Stimulated activated naive CD8-positive, alpha-beta T cell treated with anti-CD3 and anti-CD28 coated beads, Interleukin-15, amount 100 ng/mL, for 72 hours (primary cell): ENCODE measurements around the gene ORAI3.

Experiments used
- ATAC-seq: fragments of 150-1000 bp; cut with Tn5 transposase; 2 replicates; pipeline ENCODE4 v1.10.0; 2021; ENCODE audit warnings: mild to moderate bottlenecking, moderate library complexity
- DNase-seq, 2 donors: peaks; one replicate each; pipeline ENCODE4 v3.0.0; 2021 to 2022
- H3K27ac Mint-ChIP-seq, 2 donors: one replicate each; pipeline ENCODE4 v1.8.0; 2022; ENCODE audit warnings: mild to moderate bottlenecking in 2 of 2, mixed read lengths in 2 of 2, moderate library complexity in 2 of 2
- H3K27me3 Mint-ChIP-seq: one replicate; pipeline ENCODE4 v1.8.0; 2022; ENCODE audit warnings: mixed read lengths
- H3K4me1 Mint-ChIP-seq: one replicate; pipeline ENCODE4 v1.8.0; 2022; ENCODE audit warnings: mild to moderate bottlenecking, mixed read lengths
- H3K4me3 Mint-ChIP-seq, 2 donors: one replicate each; pipeline ENCODE4 v1.8.0; 2022; ENCODE audit warnings: mild to moderate bottlenecking in 2 of 2, mixed read lengths in 2 of 2, moderate library complexity in 1 of 2
- H3K9me3 Mint-ChIP-seq, 2 donors: one replicate each; pipeline ENCODE4 v1.8.0; 2022; ENCODE audit warnings: mixed read lengths in 2 of 2

Gene ORAI3

DNA sequence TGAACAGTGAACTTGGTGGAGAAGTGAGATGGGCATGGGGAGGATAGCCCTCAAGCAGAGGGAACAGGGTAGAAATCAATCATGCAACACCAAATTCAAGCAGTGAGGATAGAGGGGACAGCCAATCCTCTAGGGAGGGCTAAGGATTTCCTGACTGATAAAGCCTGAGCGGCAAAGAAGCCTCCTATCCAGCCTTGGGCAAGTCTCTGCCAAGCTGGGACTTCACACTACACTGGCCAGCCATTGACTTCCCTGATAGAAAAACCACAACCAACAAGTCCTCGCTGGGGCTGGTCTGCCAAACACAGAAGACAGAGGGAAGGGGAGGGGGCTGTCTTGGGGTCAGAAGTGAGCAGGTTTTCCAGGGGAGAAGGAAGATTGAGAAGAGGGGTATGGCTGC lies 28.0 kb upstream of the ORAI3 start:
- DNase-seq (no peak), ATAC-seq (no peak)
- H3K4me3 Mint-ChIP-seq: peak overlapping the region; percentile 97 to 98
- H3K27me3 Mint-ChIP-seq: no peaks in the 10 kb centered on the region
- H3K9me3 Mint-ChIP-seq: no peaks in the 10 kb centered on the region
- H3K4me1 Mint-ChIP-seq: peaks cover 29% of the 10 kb centered on the region
- no peak overlapping the region for H3K27ac Mint-ChIP-seq

DNA sequence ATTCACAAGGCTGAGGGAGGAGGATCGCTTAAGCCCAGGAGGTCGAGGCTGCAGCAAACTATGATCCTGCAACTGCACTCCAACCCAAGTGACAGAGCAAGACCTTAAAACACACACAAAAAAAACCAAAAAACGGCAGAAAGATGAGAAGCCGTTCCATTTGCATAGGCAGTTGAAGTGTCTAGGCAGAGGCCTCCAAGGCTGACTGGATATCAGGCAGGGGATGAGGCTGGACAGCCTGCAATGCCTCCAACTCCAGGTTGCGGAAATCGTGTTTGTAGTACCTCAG lies 27.5 kb upstream of the ORAI3 start:
- H3K27ac Mint-ChIP-seq: peak overlapping the region in 1 of 2 donors; percentile 89
- no peaks in the 10 kb centered on the region for H3K27me3 Mint-ChIP-seq
- ATAC-seq: no peak

DNA sequence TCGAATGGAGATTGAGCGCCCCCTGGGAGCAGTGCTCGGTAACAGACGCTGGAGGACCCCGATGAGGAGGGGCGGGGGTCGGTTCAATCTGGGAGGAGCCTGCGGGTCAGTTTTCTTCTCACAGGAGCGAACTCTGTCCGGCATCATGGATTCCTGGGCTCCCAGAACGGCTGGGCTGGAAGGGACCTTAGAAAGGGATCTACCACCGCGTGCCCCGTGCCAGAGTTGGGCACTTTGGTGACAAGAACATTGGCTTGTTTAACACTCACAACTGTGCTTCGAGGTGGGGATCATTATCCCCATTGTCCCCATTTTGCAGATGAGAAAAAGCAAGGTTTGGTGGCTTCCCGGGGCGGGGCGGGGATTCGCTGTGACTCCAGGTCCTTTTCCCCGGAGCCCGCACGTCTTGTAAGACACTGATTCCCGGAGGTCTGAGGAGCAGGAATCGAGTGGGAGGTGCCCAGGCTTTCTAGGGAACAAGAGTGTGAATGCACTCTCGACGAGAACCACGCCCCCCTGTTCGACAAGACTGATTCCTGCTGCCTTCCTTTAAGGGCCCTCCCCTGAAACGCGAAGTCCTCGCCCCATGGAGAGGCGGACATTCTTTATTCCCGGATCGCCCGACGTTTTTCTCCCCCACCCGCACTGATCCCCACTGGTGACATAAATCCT lies 27.0 kb upstream of the ORAI3 start:
- H3K27ac Mint-ChIP-seq: peak overlapping the region; percentile 88 to 97
- no peaks in the 10 kb centered on the region for H3K27me3 Mint-ChIP-seq
- peaks cover 39% of the 10 kb centered on the region for H3K4me1 Mint-ChIP-seq
- peak; percentile 11 for ATAC-seq
- peak; percentile 87 to 88 for DNase-seq
- no peaks in the 10 kb centered on the region for H3K9me3 Mint-ChIP-seq
- peak overlapping the region; percentile 97 to 98 for H3K4me3 Mint-ChIP-seq

More for the DNA sequence above, 27.5 kb upstream of the ORAI3 start:
- Mint-ChIP-seq H3K4me1 (peaks cover 34% of the 10 kb centered on the region), H3K9me3 (no peaks in the 10 kb centered on the region), H3K4me3 (peak overlapping the region; percentile 97 to 98)
- no peak for DNase-seq

DNA sequence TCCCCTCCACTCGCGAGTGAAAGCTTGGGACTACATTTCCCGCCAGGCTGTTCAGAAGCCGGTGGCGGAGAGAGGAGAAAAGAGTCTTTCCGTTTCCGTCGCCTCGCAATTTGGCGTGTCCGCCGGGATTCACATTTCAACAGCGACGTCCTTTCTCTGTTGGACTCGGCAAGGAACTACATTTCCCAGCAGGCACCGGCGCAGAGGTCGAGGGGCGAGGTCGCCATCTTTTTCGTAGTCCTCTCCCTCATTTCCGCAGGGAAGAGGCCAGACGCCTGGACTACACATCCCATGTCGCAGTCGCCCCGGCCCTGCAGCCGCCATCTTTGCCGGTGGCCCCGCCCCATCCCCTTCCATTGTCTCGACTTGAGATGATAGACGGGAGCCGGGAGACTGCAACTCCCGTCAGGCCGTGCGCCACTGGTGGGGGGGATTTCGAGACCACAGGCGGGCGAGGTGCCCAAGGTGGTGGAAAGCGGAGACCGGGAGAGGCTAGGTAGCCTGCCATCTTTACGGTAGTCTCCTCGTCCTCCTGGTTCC lies 26.4 kb upstream of the ORAI3 start:
- H3K27me3 Mint-ChIP-seq: no peaks in the 10 kb centered on the region
- DNase-seq (peak; percentile 99 to 100), ATAC-seq (peak; percentile 86)
- peaks cover 44% of the 10 kb centered on the region for H3K4me1 Mint-ChIP-seq
- H3K9me3 Mint-ChIP-seq: no peaks in the 10 kb centered on the region
- H3K4me3 Mint-ChIP-seq: peak overlapping the region; percentile 97 to 98
- peak overlapping the region; percentile 100 for H3K27ac Mint-ChIP-seq

DNA sequence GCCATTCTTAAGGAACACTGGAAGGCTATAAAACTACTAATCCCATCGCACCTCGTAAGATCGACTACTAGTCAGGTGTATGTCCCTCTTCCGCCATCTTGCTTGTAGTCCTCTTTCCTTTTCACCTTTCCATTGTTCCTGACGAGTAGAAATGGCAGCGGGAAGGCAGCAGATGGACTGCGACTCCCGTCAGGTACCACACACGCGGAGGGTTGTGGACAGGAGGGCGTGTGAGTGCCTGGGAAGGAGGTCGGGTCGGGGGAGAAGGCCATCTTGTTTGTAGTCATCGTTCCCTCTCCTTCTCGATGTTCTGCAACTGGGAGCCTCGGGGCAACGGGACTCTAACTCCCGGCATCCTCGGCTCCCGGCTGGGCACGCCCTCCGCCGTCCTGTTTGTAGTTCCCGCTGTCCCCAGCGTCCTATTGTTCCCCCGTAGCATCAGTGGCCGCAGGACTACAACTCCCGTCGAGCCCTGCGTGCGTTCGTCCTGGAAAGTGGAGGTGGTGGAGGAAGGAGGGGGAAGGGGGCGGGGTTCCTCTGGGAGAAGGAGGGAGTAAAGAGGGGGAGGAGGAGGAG lies 25.8 kb upstream of the ORAI3 start:
- peak; percentile 84 for ATAC-seq
- H3K9me3 Mint-ChIP-seq: no peaks in the 10 kb centered on the region
- peak overlapping the region; percentile 97 to 98 for H3K4me3 Mint-ChIP-seq
- peaks cover 44% of the 10 kb centered on the region for H3K4me1 Mint-ChIP-seq
- DNase-seq: peak; percentile 93 to 96
- H3K27ac Mint-ChIP-seq: peak overlapping the region; percentile 100
- no peaks in the 10 kb centered on the region for H3K27me3 Mint-ChIP-seq

DNA sequence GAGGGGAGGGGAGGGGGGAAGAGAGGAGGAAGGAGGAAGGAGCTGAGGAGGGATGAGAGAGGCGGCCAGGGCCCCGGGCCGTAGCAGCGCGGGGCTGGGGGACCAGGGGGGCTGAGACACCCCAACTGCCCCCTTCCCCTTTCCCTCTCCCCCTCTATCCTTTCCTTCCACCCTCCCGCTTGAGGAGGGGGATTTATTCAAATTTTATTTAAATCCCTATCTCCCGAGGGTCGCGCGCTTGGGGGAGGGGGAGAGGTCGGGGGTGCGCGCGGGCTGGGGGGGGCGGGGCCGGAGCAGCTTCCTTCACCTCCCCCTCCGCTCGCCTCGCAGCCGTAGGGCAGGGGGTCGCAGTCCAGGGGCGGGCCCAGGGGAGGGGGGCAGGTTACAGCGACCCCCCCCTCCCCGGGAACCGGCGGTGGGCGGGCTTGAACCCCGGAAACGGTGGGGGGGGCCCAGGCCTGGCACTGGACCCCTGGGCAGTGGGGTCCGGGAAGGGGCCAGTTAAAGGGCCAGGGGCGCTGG lies 25.3 kb upstream of the ORAI3 start, which contains the start of gene FBXL19:
Gene FBXL19 (plus strand): TSS at position 19 of the 522 bp plus-strand sequence. CDS start 2,183 bp downstream, outside the sequence.
- Mint-ChIP-seq H3K4me1 (peaks cover 44% of the 10 kb centered on the region), H3K27me3 (no peaks in the 10 kb centered on the region), H3K9me3 (no peaks in the 10 kb centered on the region), H3K27ac (peak within 1 kb of the TSS; percentile 100), H3K4me3 (peak within 1 kb of the TSS; percentile 97 to 98)
- peak; percentile 2 for ATAC-seq
- DNase-seq: peak in 1 of 2 donors; percentile 39

DNA sequence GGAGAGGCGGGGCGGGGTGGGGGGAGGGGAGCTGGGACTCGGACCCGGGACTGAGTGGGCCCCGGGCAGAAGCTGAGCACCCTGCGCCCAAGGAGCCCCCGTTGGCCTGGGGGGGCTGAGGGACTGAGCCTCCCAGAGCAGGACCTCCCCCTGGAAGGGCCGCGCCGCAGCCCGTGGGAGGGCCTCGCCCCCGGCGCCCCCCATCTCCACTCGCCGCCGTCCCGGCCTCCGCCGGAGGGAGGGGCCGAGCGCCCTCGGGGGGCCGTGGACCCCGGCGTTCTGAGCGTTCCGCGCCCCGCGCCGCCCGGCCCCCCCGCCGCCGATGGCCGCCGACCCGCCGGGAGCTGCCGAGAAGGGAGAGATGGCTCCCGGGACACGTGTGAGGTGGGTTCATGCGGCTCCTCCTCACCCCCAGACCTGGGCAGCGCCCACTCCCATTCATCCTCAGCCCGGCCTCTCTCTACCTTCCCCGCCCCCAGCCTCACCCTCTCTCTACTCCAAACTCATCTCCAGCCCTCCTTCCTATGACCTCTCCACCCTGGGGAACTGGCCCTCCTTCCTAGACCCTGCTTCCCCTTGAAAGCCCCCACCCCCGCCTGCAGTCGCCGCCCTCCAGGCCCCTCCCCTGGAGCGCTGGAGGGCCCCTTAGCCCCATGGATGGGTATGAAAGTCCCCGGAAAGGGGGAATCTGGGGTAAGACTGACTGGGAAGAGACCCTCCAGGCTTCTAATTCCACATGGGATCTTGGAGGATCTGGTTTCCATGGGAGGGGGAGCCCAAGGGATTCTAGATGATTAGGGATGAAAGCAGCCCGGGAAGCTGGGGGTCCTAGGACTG lies 24.6 kb upstream of the ORAI3 start:
- Mint-ChIP-seq H3K9me3 (no peaks in the 10 kb centered on the region), H3K27me3 (no peaks in the 10 kb centered on the region), H3K27ac (peak overlapping the region in 1 of 2 donors; percentile 91), H3K4me3 (peak overlapping the region; percentile 85 to 87), H3K4me1 (peaks cover 44% of the 10 kb centered on the region)
- DNase-seq: no peak
- no peak for ATAC-seq

DNA sequence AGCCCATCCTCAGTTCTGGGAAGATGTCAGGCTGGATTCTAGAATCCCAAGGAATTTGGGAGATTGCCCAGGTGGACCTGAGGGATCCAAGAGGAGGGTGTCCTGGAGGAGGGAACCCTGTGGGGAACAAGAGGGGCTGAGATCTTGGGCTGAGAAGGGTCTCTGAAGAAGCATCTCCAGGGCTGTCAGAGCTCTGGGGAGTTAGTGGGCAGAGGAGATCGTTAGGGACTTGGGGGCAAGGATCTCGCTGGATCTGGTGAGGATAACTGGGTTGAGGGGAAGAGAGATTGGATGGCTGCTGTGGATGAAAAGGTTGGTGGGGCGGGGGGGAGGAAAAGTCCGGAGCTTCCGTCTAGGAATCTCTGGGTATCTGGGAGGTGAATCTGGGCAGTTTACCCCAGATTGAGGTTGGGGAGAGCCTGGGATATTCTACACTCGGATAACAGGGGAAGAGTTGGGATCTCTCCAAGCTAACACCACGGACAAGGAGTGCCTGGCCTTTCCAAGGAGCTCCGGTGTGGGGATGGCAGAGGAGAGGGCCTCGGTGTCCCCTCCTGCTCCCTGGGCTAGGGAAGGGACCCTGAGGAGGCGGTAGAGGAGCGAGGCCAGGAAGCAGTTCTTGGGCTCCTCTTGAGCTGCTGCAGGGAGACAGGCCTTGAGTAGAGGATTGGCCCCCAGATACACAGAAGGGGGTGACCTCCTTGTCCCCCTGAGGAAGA lies 23.8 kb upstream of the ORAI3 start:
- H3K27me3 Mint-ChIP-seq: no peaks in the 10 kb centered on the region
- H3K9me3 Mint-ChIP-seq: no peaks in the 10 kb centered on the region
- H3K4me3 Mint-ChIP-seq: peak overlapping the region; percentile 85 to 87
- no peak for ATAC-seq
- peak overlapping the region in 1 of 2 donors; percentile 6 for H3K27ac Mint-ChIP-seq
- peaks cover 44% of the 10 kb centered on the region for H3K4me1 Mint-ChIP-seq
- no peak for DNase-seq

DNA sequence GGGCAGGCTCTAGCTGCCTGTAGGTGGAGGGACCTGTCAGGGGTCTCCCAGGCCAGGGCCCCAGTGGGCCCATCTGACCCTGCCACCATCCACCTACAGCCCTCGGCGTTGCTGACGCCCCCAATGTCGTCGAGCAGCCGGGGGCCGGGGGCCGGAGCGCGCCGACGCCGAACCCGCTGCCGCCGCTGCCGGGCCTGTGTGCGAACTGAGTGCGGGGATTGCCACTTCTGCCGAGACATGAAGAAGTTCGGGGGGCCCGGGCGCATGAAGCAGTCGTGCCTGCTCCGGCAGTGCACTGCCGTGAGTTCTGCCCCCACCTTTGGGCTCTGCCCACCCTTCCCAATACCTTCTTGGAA lies 23.3 kb upstream of the ORAI3 start:
- Mint-ChIP-seq H3K27ac (no peak overlapping the region), H3K4me3 (no peak overlapping the region), H3K27me3 (no peaks in the 10 kb centered on the region), H3K9me3 (no peaks in the 10 kb centered on the region), H3K4me1 (peaks cover 44% of the 10 kb centered on the region)
- DNase-seq (no peak), ATAC-seq (no peak)

DNA sequence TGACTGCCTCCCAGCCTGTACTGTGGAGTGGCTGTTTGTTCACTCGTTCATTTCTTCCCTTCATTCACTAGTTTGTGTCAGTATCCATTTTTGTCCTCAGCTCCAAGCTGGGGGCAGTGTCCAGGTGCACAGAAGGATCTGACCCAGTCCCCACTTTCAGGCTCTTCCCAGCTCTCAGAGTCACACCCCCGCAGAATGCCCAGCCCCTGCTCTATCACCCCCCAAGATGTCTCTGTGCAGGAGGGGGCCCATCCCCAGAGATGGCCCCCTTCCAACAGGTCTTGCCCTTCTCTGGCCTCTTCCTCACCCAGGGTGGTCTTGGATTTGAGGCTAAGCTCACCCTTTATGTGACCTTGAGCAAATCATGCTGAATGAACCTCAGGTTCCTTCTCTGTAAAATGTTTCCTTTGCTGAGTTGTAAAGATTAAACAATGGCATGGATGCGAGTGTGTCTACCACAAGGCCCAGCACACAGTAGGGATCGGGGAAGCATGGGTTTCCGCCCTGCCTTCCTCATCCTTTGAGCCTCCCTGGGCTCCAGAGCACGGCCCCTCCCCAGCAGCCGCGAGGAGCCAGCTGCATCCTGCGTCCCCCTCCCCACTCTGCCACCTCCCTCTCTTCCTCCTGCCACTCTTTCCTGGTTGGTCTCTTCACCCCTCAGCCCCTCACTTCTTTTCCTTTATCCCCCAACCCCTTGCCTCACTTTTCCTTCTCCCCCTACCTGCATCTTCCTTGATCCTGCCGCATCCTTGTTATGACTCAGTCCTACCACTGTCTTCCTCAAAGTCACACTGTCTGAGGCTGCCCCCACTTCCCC lies 22.7 kb upstream of the ORAI3 start:
- H3K27ac Mint-ChIP-seq: peak overlapping the region in 1 of 2 donors; percentile 17

DNA sequence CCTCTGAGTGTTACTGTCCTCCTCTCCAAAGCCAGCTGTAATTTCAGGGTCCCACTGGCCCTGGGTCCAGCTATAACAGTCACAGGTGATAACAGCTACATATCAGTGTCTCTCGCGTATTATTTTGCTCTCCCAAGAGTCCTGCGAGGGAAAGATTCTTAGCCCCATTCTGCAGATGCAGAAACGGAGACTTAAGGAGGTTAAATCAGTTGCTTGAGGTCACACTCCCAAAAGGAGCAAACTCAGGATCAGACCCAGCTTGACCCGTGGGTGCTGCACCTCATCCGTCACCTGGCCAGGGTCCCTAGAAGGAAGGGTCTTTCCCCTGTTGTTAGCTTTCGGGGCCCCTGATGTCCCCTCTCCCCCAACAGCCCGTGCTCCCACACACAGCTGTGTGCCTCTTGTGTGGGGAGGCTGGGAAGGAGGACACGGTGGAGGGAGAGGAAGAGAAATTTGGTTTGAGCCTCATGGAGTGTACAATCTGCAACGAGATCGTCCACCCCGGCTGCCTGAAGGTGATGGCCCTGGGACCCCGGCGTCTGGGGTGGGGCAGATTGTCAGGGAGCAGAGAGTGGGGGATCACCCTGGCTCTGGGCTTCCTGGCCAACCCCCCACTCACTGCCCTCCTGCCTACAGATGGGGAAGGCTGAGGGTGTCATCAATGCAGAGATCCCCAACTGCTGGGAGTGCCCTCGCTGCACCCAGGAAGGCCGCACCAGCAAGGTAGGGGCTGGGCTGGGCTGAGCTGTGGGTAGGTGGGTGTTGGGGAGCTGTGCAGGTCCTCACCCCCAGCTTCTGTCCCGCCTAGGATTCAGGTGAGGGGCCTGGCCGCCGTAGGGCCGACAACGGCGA lies 21.7 kb upstream of the ORAI3 start:
- no peaks in the 10 kb centered on the region for H3K9me3 Mint-ChIP-seq

More for the DNA sequence above, 22.7 kb upstream of the ORAI3 start:
- peaks cover 39% of the 10 kb centered on the region for H3K4me1 Mint-ChIP-seq
- H3K9me3 Mint-ChIP-seq: no peaks in the 10 kb centered on the region
- DNase-seq: no peak
- no peak for ATAC-seq
- H3K4me3 Mint-ChIP-seq: no peak overlapping the region
- H3K27me3 Mint-ChIP-seq: no peaks in the 10 kb centered on the region

DNA sequence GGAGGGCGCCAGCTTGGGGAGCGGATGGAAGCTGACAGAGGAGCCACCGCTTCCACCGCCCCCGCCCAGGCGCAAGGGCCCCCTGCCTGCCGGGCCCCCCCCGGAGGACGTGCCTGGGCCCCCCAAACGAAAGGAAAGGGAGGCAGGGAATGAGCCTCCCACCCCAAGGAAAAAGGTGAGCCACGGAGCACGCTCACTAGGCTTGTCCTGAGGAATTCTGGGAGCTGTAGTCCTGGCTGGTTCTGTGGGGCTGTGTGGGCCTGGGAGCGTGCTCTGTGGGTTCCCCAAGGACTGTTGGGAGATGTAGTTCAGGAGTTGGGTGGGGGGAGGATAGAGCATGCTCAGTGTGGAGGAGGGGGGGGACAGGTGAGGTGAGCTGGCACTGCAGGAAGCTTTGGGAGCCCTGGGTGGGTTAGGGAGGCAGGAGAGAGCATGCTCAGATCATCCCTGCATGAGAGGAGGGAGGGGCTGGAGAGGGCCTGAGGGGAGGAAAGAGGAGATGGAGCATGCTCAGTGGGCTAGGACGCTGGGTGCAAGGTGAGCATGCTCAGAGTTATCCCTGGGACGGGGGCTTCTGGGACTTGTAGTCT lies 21.0 kb upstream of the ORAI3 start:
- peak; percentile 17 for ATAC-seq
- no peaks in the 10 kb centered on the region for H3K9me3 Mint-ChIP-seq
- H3K4me1 Mint-ChIP-seq: peaks cover 27% of the 10 kb centered on the region
- no peaks in the 10 kb centered on the region for H3K27me3 Mint-ChIP-seq
- no peak overlapping the region for H3K4me3 Mint-ChIP-seq
- no peak overlapping the region for H3K27ac Mint-ChIP-seq
- peak in 1 of 2 donors; percentile 22 for DNase-seq

More for the DNA sequence above, 21.7 kb upstream of the ORAI3 start:
- Mint-ChIP-seq H3K27me3 (no peaks in the 10 kb centered on the region), H3K4me1 (peaks cover 29% of the 10 kb centered on the region), H3K27ac (peak overlapping the region in 1 of 2 donors; percentile 54), H3K4me3 (no peak overlapping the region)
- ATAC-seq: no peak
- DNase-seq: no peak

DNA sequence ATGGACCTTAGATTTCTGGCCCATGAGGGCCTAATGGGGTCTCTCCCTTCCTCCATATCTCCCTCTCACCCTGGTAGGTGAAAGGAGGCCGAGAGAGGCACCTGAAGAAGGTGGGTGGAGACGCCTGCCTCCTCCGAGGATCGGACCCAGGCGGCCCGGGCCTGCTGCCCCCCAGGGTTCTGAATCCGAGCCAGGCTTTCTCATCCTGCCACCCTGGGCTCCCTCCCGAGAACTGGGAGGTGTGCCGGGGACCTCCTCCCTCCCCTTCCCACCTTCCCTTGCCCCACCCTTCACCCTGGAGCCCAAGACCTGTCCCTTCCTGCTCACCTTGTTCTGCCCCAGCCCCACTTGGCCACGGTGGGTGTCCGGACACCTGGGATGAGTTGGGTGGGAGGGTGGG lies 20.5 kb upstream of the ORAI3 start:
- no peaks in the 10 kb centered on the region for H3K9me3 Mint-ChIP-seq
- no peak overlapping the region for H3K27ac Mint-ChIP-seq
- H3K4me3 Mint-ChIP-seq: no peak overlapping the region

More for the DNA sequence above, 20.5 kb upstream of the ORAI3 start:
- Mint-ChIP-seq H3K27me3 (no peaks in the 10 kb centered on the region), H3K4me1 (peaks cover 27% of the 10 kb centered on the region)
- DNase-seq (no peak), ATAC-seq (no peak)
